Lower leg skin (tissue), 3 donors: ENCODE measurements around the gene FBXO36.

Experiments used
- CTCF ChIP-seq, 3 donors: fragments of 450-650 bp; IDR thresholded peaks; one replicate each; pipeline ENCODE4 v1.5.1; 2016; ENCODE audit warnings: antibody characterized with exemption in 3 of 3, mild to moderate bottlenecking in 3 of 3, moderate library complexity in 2 of 3
- POLR2A ChIP-seq, 2 donors: fragments of 450-650 bp; IDR thresholded peaks; one replicate each; pipeline ENCODE4 v1.6.1; 2016 to 2017; ENCODE audit warnings: antibody characterized with exemption in 2 of 2, mild to moderate bottlenecking in 1 of 2, moderate library complexity in 1 of 2

GRCh38 chr2:230000118-230000841 is 78.0 kb downstream of the FBXO36 start:
- TF ChIP-seq CTCF (IDR thresholded peaks at IDR 0.05) (no peak), POLR2A (IDR thresholded peaks at IDR 0.05) (no peak)
